GM18951 (cell line): Measurements from ENCODE around the gene D2HGDH.
"Not testable (repeated sequence)": the region's sequence is repeated elsewhere in the genome, so short reads cannot be mapped to it uniquely, and the experiment has no call there.

ENCODE experiments used
- POLR2A ChIP-seq: IDR thresholded peaks from 4 replicates; pipeline ENCODE4 v1.6.1; 2011; ENCODE audit warnings: mild to moderate bottlenecking; ENCODE audit not compliant: insufficient read length, insufficient read depth; ENCODE audit errors: extremely low read depth
- in situ Hi-C: fragments of 300-500 bp; cut with MboI; formaldehyde crosslinking; loops from one replicate; pipeline ENCODE4 v1.12.0; 2022; ENCODE audit warnings: low sequenced_read_pairs, mixed read lengths, inconsistent platforms; ENCODE audit not compliant: unreplicated experiment

D2HGDH gene

GRCh38 chr2:241748468-241749256, 14.2 kb downstream of the D2HGDH start:
- in situ Hi-C loops = no loop called here
- TF ChIP-seq POLR2A = no peak

GRCh38 chr2:241750076-241750840, 15.8 kb downstream of the D2HGDH start:
- in situ Hi-C loops = no loop called here

GRCh38 chr2:241751152-241751551, 16.7 kb downstream of the D2HGDH start:
- in situ Hi-C loops = no loop called here
- TF ChIP-seq POLR2A = no peak

More at GRCh38 chr2:241750076-241750840, 15.8 kb downstream of the D2HGDH start:
- no peak for TF ChIP-seq POLR2A

DNA sequence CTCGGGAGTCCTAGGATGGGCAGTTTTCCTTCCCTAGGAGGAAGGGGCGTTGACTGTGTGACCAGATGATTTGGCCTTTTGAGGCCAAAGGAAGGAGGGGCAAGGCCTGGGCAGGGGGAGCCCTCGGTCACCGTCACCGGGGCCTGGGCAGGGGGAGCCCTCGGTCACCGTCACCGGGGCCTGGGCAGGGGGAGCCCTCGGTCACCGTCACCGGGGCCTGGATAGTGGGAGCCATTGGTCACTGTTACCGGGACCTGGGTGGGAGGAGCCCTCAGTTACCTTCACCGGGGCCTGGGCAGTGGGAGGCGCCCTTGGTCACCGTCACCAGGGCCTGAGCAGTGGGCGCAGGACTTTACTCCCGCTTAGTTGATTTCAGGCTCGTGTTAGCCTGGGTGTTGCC, 17.3 kb downstream of the D2HGDH start:
- TF ChIP-seq POLR2A = no peak
- in situ Hi-C loops = no loop called here

DNA sequence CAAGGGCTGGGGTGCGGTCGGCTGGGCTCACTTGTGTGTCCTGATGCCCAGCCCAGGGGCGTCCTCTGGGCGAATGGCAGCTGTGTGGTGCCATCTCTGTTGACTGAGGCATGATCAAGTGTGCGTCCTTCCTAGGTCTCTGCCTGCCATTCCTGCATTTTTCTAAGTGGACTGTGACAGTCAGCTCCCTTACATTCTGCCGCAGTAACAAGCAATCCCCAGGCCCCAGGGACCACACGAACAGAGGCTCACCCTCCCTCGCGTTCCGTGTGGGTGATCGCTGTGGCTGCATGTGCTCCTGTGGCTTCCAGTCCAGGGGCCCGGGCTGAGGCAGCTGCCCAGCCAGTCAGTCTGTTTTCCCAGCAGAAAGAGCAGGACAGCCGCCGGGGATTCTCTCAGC, 17.8 kb downstream of the D2HGDH start:
- in situ Hi-C loops = no loop called here

DNA sequence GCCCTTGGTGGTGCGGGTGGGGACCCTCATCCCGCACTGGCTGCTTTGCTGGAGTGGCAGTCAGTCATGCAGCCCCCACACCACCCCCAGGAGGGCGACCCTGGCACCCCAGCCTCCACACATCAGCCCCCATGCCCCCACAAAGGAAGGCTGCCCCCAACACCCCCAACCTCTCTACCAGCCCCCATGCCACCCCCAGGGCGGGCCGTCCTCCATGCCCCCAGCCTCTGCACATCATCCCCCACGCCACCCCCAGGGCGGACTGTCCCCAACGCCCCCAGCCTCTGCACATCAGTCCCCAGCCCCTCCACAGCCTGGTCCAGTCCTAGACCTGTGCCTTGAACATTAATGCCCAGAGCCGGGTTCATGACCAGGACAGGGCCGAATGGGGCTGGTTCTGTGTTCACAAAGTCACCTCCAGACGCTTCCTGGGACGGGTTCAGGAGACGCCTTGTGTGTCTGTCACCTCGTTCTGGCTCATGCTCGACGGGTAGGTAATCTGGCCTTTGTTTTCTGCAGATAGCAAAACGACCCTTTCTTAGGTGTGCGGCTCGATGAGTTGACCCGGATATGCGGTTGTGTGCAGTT, 18.4 kb downstream of the D2HGDH start:
- in situ Hi-C loops = no loop called here
- TF ChIP-seq POLR2A = no peak

More for the DNA sequence above, 17.8 kb downstream of the D2HGDH start:
- TF ChIP-seq POLR2A = no peak

- in situ Hi-C loops = no loop called here
- no peak for TF ChIP-seq POLR2A
Observed at GRCh38 chr2:241753493-241753892, 19.1 kb downstream of the D2HGDH start.

GRCh38 chr2:241754042-241754441, 19.6 kb downstream of the D2HGDH start:
- in situ Hi-C loops = no loop called here
- TF ChIP-seq POLR2A = no peak

DNA sequence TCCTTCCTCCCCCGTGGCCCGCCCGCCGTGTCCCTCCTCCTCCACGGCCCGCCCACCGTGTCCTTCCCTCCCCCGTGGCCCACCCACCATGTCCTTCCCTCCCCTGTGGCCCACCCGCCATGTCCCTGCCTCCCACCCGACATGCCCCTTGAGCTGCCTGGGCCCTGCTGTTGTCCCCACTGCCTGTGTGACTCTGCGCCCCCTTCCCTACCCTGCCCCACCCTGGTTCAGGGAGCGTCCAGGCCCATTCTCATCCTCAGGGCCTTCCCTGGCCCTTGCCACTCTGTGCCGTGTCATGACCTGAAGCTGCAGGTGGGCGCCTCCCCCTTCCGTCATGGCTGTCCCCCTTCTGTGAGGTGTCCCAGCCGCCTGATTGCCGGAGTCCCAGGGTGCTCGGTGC, 20.7 kb downstream of the D2HGDH start:
- in situ Hi-C loops = no loop called here
- no peak for TF ChIP-seq POLR2A

DNA sequence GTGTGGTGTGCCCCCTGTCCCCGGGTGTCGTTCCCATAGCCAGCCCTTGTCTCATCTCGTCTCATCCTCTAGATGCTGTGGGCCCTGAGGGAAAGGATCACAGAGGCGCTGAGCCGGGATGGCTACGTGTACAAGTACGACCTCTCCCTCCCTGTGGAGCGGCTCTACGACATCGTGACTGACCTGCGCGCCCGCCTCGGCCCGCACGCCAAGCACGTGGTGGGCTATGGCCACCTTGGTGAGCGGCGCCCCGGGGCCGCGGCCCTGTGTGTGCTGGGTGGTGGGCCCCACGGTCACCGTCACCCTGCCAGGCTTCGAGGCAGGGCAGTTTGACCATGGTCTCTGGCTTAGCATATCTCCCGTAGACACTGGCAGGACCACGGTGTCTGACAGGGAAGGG, 21.3 kb downstream of the D2HGDH start:
- in situ Hi-C loops = no loop called here
- no peak for TF ChIP-seq POLR2A

GRCh38 chr2:241759067-241759807, 24.8 kb downstream of the D2HGDH start:
- in situ Hi-C loops = no loop called here
- no peak for TF ChIP-seq POLR2A

GRCh38 chr2:241759893-241760292, 25.5 kb downstream of the D2HGDH start:
- in situ Hi-C loops = not testable (repeated sequence)

DNA sequence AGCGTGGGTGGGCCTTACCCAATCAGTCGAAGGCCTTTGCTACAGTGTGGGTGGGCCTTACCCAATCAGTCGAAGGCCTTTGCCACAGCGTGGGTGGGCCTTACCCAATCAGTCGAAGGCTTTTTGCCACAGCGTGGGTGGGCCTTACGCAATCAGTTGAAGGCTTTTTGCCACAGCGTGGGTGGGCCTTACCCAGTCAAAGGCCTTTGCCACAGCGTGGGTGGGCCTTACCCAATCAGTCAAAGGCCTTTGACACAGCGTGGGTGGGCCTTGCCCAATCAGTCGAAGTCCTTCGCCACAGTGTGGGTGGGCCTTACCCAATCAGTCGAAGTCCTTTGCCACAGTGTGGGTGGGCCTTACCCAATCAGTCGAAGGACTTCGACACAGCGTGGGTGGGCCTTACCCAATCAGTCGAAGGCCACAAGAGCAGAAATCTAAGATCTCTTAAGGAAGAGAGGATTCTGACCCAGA, 25.9 kb downstream of the D2HGDH start:
- in situ Hi-C loops = no loop called here

More for the DNA sequence above, 25.9 kb downstream of the D2HGDH start:
- TF ChIP-seq POLR2A = no peak
